GM19438 (cell line): Measurements from ENCODE around the gene ZNF831.

ENCODE experiments used
- ATAC-seq: cut with Tn5 transposase; IDR thresholded peaks from one replicate; pipeline ENCODE4 v1.9.1; 2021; ENCODE audit warnings: low read depth; ENCODE audit not compliant: unreplicated experiment

The ZNF831 gene

DNA sequence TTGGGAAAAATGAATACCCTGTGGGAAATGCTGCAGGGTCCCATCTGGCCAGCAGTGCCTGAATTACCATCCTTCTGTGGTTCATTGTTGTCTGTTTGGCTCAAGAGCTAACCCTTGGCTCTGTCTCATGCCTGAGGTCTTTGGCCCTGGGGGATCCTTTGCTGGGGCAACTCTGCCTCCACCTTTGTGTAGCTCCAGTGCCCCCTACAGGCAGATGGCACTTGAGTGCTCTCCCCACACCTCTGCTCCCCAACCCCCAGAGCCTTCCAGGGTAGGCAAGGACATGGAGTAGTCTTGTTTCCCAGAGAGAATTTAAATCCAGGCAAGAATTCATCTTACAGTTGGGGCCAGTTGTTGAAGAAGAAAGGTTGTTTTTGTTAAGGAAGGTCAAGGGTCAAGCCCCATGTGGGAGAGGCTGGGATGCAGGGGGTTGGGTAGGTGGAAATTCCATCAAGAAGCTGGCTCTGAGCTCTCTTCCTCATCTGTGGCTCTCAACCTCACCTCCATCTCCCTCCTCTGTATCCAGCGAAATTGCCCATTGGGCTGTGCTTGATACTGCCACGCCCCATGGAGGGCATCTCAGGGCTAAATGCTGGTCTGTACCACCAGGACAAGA lies 44.2 kb downstream of the ZNF831 start:
- ATAC-seq, result no peak

DNA sequence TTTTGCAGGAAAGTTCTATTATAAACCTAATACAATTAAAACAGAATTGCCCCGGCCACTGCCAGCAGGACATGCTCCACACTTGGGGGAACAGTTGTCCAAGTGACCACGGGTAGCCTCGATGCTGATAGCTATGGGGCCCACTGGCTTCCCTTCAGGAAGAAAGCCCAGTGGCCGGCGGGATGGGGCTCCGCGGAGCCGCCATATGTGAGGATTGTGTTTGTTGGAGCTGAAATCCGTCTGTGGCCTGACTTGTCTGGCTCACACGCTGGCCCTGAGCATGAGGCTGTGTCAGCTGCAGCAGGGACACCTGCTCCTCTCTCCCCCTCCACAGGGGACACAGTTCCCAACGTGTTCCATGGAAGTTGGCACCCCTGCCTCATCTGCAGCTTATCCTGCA lies 46.6 kb downstream of the ZNF831 start:
- no peak for ATAC-seq

DNA sequence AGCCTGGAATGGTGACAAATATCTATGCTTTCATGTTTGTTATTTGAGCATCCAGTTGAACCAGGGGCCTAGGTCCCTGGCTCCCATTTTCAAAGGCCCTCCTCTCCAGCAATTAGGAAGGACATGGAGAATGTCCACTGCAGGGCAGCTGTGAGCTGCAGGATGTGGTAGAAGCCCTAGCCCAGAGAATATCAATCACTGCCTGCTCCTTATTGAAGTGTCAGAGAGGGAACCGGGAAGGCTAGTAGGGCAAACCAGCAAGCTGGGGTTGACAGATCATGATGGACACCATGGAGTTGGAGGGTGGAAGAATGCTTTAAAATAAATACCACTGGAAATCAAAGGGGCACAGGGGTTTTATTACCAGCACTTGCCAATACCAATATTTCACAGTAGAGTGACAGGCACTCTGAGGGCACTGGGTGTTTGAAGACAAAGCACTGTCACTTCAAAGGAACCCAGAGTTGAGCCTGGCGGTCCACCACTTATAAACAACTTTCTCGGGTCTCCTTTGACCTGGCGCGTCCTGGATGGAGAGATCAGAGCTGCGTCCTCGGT lies 47.7 kb downstream of the ZNF831 start:
- ATAC-seq, result no peak

- ATAC-seq, result no peak
Observed at GRCh38 chr20:59214073-59214472, 50.5 kb downstream of the ZNF831 start.

DNA sequence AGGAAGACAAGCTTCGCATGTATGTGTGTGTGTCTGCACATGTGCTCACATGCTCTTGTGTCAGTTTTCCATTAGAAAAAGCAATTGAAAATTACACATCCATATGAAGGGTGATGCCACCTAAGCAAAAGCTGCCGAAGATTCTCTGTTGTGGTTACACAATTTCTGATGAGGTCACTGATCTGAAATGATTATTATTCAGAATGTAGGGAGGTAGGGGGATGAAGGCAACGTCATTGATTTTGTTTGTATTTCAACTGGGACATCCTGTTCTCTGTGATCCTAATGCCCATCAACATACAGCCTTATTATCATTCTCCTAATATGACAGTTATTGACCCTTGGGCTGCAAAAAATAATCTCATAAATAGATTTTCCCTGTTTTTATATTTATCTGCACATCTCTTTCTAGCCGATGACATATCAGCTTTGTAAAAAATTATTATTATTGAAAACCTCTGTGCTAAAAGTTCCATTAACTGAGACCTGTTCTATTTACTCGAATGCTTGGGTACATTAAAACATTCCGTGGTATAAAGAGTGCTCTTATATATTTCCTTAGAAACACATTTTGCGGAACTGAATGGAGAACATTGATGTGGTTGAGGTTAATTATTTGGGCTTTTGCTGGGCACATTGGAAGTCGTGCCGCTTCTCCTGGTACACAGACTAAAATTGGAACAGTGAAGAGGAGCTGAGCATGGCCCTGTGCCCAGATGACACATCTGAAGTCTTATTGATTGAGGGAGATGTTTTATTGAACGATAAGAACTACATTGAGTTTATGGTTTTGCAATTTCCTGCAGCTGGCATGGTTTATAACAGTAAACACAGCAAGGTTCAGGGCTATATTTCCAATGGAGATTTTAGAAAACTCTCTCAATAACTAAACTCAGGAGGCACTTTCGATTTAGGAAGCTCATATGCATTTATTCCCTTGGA lies 51.3 kb downstream of the ZNF831 start:
- no peak for ATAC-seq

DNA sequence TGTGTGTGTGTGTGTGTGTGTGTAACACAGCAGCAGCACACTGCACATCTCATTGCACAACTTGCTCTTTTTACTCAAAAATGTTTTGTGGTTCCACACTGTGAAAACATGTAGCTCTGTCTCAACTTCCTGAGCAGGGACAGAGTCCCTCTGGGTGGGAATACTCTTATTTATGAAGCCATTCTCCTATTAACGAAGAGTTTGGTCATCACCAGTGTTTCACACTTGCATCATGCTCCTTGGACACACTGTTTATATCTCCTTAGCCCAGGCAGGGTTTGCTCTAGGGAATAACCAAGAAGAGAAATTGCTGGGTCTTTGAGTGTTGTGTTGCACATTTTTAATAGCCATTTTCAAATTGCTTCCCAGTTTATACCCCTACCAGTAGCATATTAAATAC lies 53.6 kb downstream of the ZNF831 start:
- ATAC-seq, result no peak

DNA sequence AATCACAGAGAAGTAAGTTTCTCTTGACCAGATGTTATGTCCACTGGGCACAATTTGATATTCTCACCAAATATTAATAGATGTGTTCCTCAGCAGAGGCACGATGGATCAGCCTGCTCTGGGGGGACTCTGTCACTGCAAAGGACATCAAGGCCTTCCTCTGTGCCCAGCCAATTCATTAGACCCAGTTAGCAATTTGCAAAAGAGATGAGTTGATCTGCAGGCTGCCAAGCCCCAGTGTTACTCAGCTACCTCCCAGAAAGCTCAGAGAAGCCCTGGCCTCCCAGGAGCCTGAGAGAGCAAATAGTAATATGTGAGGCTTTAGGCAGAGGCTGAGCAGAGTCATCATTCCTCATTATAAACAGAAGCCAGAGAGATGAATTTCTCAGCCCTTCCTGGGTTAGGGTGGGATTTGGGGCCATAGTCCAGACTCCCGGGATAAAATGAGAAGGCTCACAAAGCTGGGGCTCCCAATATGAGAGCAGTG lies 54.2 kb downstream of the ZNF831 start:
- no peak for ATAC-seq

DNA sequence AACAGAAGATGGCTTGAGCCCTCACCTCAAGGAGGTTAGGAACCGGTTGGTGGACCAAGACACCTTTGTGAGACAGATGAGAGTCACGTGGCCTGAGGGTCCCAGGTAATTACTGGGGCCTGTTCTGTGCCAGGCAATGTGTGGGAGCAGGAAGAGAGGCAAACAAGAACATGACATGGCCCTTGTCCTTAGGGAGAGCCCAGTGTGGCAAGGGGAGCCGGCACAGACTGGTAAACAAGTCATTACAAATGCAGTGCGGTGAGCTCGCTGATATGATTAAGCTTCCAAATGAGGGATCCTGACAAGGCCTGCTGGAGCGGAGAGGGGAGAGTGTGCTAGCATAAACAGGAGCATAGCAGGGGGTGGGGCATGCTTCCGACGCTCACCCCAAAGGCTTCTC lies 55.6 kb downstream of the ZNF831 start:
- ATAC-seq, result no peak

GRCh38 chr20:59220161-59220560 lies 56.5 kb downstream of the ZNF831 start:
- no peak for ATAC-seq

GRCh38 chr20:59221049-59221706 lies 57.6 kb downstream of the ZNF831 start:
- ATAC-seq, result no peak

DNA sequence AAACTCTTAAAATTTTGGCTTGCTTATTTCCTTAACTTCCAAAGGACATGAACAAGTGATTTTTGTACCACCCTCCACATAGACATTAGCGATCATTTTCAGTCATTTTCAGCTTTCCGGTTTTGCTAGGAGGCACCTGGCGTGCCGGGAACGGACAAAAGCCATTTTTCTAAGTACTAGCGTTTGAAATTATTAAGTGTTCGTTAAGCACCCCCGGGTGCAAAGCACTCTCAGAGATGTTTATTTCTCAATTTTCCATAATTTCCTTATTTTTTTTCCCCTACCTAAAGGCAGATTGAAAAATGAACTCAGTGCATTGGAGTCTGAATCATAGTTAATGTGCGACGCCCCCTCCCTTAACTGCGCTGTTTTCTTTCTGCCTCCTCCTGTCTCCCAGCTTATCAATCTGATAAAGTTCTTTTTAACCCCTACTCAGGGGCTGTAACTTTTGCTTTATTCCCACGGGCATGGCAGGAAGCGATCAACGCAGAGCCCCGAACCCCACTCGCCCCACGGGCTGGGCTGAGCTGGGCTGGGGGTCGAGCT lies 58.2 kb downstream of the ZNF831 start:
- no peak for ATAC-seq

DNA sequence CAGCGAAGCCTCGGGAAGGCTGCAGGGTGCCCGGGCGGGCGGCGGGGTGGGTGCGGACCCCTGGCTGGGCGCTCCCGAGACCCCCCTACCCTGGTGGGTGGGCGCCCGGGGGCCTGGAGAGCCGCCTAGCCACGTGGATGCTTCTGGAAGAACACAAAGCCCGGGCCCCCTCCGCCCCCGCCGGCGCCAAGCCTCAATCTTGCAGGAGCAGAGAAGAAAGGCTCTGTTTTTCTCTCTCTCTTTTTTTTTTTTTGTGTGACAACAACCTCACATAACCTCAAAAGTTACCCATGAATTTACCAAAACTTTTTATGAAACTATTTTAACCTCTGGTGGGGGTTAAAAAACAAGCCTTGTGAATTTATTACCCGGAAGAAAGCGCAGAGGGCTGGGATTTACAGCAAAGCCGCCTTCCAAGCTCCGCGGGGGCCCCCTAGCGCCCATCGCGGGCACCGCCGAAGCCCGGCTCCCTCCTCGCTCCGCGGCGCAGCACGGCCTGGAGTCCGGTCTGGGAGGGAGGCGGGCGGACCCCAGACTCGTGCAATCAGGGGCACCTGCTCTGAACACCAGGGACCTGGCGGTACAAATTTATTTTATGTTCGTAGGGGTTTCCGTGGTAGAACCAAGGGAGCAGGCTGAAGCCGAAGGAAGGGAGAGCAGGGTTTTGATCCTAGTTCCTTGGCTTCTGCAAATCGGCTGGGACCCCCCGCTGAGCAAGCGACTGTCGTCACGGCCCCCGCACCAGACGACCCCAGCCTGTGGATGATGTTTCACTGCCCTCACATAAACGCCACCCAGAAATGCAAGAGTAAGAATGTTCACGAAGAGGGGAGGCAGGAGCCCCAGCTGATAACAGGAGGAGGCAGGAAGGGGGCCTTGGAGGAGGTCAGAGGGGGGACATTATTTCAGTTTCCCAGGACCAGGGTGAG lies 58.9 kb downstream of the ZNF831 start:
- peak; percentile 72 for ATAC-seq

DNA sequence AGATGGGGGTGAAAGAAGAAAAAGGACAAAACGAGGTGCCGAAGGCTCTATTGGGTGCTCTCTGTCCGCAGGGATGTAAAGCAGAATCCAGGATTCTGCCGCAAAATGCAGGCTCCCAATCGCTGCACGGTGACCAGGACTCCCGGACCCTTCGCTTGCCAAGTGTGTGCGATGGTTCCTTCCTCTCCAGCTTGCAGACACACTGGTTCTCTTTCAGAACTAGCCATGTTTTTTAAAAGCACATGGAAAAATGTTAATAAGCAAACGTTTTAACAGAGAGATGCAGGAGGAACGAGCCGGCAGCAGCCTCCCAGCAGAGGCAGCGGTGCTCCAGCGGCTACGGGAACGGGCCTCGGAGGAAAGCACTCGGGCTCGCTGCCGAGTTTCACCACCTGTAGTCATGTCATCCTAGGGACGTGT lies 59.6 kb downstream of the ZNF831 start:
- ATAC-seq, result no peak

DNA sequence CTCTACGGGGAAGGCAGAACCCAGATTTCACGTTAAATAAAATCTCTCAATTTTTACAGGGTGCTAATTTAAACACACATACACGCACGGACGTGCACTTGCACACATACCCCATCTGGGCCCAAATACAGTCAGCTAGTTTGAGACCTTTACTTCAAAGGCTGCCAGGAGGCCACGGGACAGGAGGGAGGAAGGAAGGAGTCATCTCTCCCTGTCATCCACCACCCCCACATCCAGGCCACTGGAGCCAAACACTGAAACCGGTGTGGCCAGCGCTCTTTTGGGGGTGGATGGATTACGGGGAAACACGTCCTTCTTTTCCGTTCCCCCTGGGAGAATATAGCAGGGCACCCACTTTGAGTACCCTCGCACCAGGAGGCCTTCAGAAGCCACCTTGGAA lies 60.1 kb downstream of the ZNF831 start:
- ATAC-seq, result no peak

DNA sequence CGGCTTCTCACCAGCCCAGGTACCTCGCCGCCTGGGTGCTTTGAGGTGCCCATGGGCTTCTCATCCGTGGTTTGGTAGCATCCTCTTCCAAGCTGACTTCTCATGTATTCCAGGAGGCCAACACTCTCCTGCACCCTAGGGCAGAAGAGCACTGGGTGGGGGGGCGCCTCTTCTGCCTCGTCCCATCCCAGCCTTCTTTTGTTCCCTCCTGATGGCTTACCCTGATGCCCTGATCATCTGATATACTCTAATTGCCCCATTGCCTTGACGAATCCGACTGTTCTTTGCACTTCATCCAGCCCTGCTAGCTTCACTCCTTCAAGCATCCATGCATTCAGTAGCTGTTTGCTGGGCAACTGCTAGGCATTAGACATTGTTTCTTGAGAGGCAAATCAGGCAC lies 60.6 kb downstream of the ZNF831 start:
- no peak for ATAC-seq

DNA sequence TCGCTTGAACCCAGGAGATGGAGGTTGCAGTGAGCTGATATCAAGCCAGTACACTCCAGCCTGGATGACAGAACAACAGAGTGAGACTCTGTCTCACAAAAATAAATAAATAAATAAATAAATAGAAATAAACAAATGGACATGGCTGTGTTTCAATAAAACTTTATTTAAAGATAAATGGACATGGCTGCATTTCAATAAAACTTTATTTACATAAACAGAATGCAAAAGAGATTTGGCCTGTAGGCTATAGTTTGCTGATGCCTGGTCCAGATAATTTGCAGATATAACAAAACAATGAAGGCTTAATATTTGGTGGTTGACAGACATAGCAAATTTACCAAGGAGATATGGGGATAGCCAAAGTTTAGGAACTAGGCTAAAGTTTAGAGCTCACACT lies 66.8 kb downstream of the ZNF831 start:
- ATAC-seq, result no peak

DNA sequence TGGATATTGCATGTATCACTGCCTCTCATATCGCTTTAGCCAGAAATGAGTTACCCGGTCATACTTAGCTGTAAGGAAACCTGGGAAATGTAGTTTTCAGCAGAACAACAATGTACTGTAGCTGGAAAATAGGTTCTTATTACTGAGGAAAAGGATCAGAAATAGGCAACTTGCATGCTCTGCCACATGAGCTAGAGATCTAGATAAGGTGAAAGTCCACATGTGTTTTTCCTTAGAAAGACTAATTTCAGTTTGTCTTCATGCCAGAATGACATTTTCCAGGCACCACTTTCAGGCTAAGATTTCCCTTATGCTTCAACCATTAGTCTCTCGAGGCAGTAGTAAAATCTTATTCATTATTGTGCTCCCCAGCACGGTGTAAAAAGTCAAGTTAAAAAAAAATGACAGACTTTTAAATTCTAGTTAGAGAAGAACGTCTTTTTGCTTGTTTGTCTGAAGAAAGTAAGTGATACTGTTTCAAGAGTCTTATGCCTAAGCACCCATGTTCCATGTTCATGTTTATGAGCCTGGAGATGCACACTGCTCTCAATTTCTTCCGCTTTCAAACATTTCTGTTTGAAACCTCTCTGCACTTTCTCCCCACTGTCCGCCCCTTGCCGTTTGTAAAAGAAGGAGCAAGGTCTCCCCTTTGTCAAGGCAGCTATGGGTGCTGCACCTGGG lies 67.6 kb downstream of the ZNF831 start:
- no peak for ATAC-seq

GRCh38 chr20:59232618-59233017 lies 69.0 kb downstream of the ZNF831 start:
- ATAC-seq, result no peak

DNA sequence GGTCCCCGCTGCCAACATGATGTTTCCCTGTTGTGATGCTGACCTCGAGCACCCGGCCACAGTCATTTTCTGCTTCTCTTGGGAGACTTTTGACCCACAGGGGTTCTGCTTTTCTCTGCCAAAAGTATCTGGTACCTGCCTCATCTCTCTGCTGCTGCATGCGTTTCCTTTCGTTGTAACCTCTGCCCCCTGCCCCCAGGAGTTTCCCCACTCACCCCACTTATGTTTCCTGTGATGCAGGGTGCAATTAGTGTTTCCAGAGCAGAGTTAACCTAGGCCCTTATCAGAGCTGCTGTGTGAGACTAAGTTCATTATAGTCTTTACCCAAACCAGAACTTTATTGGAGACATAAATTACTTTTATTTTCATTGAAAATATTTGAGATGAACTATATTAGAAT lies 71.6 kb downstream of the ZNF831 start:
- no peak for ATAC-seq
